ENCODE measurements around the gene TARS1. TPM values are rescaled to one million over a fixed set of nuclear protein-coding genes. Genes with fewer than 3 reads are reported as not detected.
A peak's percentile ranks its signal among the peaks of the same experiment; 100 is the strongest.

TARS1 gene
- total RNA-seq, 1 donor from 2014 or later, result 117 TPM

DNA sequence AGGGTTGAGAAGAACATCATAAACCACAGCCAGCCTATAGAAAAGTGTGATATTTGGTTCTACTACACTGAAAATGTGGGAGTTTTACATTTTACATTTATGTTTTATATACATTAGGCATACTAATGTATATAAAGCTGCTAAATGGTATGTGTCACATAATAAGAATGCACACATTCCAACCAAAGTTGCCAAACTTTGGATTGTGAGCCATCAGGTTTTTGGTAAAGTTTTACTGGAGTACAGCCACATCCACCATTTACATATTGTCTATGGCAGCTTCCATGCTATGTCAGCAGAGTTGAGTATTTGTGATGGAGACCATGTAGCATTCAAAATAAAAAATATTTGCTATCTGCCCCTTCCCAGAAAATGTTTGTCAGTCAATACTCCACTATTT is 23.1 kb upstream of the TARS1 start:
- no peak for DNase-seq (ENCODE audit: low spot score in 2 of 2, unreplicated experiment in 2 of 2)
- peaks cover 7% of the 10 kb centered on the region for H3K27me3 Mint-ChIP-seq (ENCODE audit: low read depth)
- TF ChIP-seq CTCF (IDR thresholded peaks at IDR 0.05; ENCODE audit: unreplicated experiment), result no peak
- peaks cover 28% of the 10 kb centered on the region for H3K4me1 Mint-ChIP-seq
- no peak overlapping the region for H3K4me3 Mint-ChIP-seq
- H3K36me3 Mint-ChIP-seq, result no peaks in the 10 kb centered on the region
- peaks cover under 1% of the 10 kb centered on the region for H3K9me3 Mint-ChIP-seq
- H3K27ac Mint-ChIP-seq, result no peak overlapping the region

- Mint-ChIP-seq H3K4me1 (peaks cover 31% of the 10 kb centered on the region), H3K9me3 (no peaks in the 10 kb centered on the region), H3K36me3 (no peaks in the 10 kb centered on the region), H3K4me3 (no peak overlapping the region), H3K27ac (no peak overlapping the region), H3K27me3 (ENCODE audit: low read depth) (peaks cover 7% of the 10 kb centered on the region)
- DNase-seq (ENCODE audit: low spot score in 2 of 2, unreplicated experiment in 2 of 2), result no peak
- TF ChIP-seq CTCF (IDR thresholded peaks at IDR 0.05; ENCODE audit: unreplicated experiment), result no peak
Observed at GRCh38 chr5:33420946-33421345, 19.8 kb upstream of the TARS1 start.

- H3K27ac Mint-ChIP-seq, result no peak overlapping the region
- H3K27me3 Mint-ChIP-seq (ENCODE audit: low read depth), result peaks cover 7% of the 10 kb centered on the region
- no peak for DNase-seq (ENCODE audit: low spot score in 2 of 2, unreplicated experiment in 2 of 2)
- H3K4me3 Mint-ChIP-seq, result no peak overlapping the region
- H3K36me3 Mint-ChIP-seq, result no peaks in the 10 kb centered on the region
- no peak for TF ChIP-seq CTCF (IDR thresholded peaks at IDR 0.05; ENCODE audit: unreplicated experiment)
- peaks cover 29% of the 10 kb centered on the region for H3K4me1 Mint-ChIP-seq
- no peaks in the 10 kb centered on the region for H3K9me3 Mint-ChIP-seq
Observed at GRCh38 chr5:33422191-33422590, 18.6 kb upstream of the TARS1 start.

DNA sequence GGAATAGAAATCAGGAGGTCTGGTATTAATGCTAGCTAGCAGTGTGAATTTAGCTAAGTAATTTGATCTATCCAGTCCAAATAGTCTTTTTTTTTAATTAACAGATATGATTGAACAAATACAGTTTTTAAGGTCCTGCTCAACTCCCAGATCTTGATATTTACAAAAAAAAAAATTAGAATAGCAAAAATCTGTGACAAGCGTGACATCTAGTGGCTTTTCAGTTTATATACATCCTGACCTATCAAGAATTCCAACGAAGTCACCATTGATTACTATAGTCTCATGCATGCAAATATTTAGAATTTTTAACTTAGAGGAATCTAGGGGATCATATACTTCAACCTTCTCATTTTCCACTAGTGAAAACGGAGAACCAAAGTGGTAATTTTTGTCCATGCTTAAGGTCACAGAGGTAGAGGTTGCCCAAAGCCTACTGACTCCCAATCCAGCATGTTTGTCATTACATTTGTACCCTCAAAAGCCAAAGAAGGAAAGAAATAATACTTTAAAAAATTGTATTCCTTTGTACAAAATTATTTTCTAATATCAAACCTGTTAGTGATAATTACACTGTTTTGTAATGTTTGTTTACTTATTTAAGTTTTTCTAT is 17.6 kb upstream of the TARS1 start:
- DNase-seq (ENCODE audit: low spot score in 2 of 2, unreplicated experiment in 2 of 2), result no peak
- H3K4me3 Mint-ChIP-seq, result no peak overlapping the region
- no peaks in the 10 kb centered on the region for H3K36me3 Mint-ChIP-seq
- H3K4me1 Mint-ChIP-seq, result peaks cover 29% of the 10 kb centered on the region
- no peak overlapping the region for H3K27ac Mint-ChIP-seq
- peaks cover 5% of the 10 kb centered on the region for H3K27me3 Mint-ChIP-seq (ENCODE audit: low read depth)
- no peaks in the 10 kb centered on the region for H3K9me3 Mint-ChIP-seq
- peak; percentile 39 for TF ChIP-seq CTCF (IDR thresholded peaks at IDR 0.05; ENCODE audit: unreplicated experiment)

- no peak for TF ChIP-seq CTCF (IDR thresholded peaks at IDR 0.05; ENCODE audit: unreplicated experiment)
- H3K36me3 Mint-ChIP-seq, result no peaks in the 10 kb centered on the region
- H3K27ac Mint-ChIP-seq, result no peak overlapping the region
- H3K27me3 Mint-ChIP-seq (ENCODE audit: low read depth), result peaks cover 5% of the 10 kb centered on the region
- H3K9me3 Mint-ChIP-seq, result peaks cover 13% of the 10 kb centered on the region
- peaks cover 25% of the 10 kb centered on the region for H3K4me1 Mint-ChIP-seq
- DNase-seq (ENCODE audit: low spot score in 2 of 2, unreplicated experiment in 2 of 2), result no peak
- H3K4me3 Mint-ChIP-seq, result no peak overlapping the region
Observed at GRCh38 chr5:33425314-33425713, 15.5 kb upstream of the TARS1 start.

- Mint-ChIP-seq H3K27me3 (ENCODE audit: low read depth) (no peaks in the 10 kb centered on the region), H3K27ac (no peak overlapping the region), H3K4me1 (no peaks in the 10 kb centered on the region), H3K36me3 (no peaks in the 10 kb centered on the region), H3K4me3 (no peak overlapping the region), H3K9me3 (peaks cover 13% of the 10 kb centered on the region)
- TF ChIP-seq CTCF (IDR thresholded peaks at IDR 0.05; ENCODE audit: unreplicated experiment), result no peak
- DNase-seq (ENCODE audit: low spot score in 2 of 2, unreplicated experiment in 2 of 2), result no peak
Observed at GRCh38 chr5:33430983-33431382, 9.8 kb upstream of the TARS1 start.
